IMR-90 (cell line): ENCODE measurements around the gene KCNMA1. TPM values are rescaled to one million over a fixed set of nuclear protein-coding genes. Genes with fewer than 3 reads are reported as not detected.
A peak's percentile ranks its signal among the peaks of the same experiment; 100 is the strongest.

Experiments
- ATAC-seq: fragments of 200-7000 bp; cut with Tn5 transposase; 2 replicates; pipeline ENCODE4 v1.9.1; 2020; ENCODE audit warnings: low read depth, mild to moderate bottlenecking, moderate library complexity
- BruUV-seq: library from RNA; stranded (reverse); fragments of 400-500 nt; replicated peaks from 2 replicates; lab custom pipeline; 2021; lab: Mats Ljungman, UMichigan
- CTCF ChIA-PET: fragments of 300-600 bp; formaldehyde crosslinking; extraction: SDS; loops from one replicate; lab custom pipeline; 2021; ENCODE audit warnings: antibody characterized with exemption; lab: Yijun Ruan, JAX
- POLR2A ChIA-PET: fragments of 300-600 bp; sonication (Branson Sonifier 250); formaldehyde crosslinking; loops from one replicate; lab custom pipeline; 2022; ENCODE audit warnings: antibody characterized with exemption; ENCODE audit not compliant: unreplicated experiment; lab: Charles Lee
- DNase-seq: peaks from one replicate; pipeline ENCODE4 v3.0.0; 2013
- H2AFZ ChIP-seq: replicated peaks from 2 replicates; pipeline ENCODE3; 2013; ENCODE audit warnings: low read length, mild to moderate bottlenecking; ENCODE audit not compliant: poor library complexity
- H2AK5ac ChIP-seq: 2 replicates; pipeline ENCODE4 v1.6.1; 2013; ENCODE audit warnings: low read depth, low read length, inconsistent platforms
- H2AK9ac ChIP-seq: replicated peaks from 2 replicates; pipeline ENCODE3; 2013; ENCODE audit warnings: mild to moderate bottlenecking, low read depth, low read length, moderate library complexity; ENCODE audit not compliant: poor library complexity
- H2BK120ac ChIP-seq: 2 replicates; pipeline ENCODE4 v1.6.1; 2013; ENCODE audit warnings: low read depth, low read length, inconsistent platforms
- H2BK15ac ChIP-seq: 3 replicates; pipeline ENCODE4 v1.6.1; 2013; ENCODE audit warnings: low read depth, low read length, inconsistent platforms
- H2BK20ac ChIP-seq: 2 replicates; pipeline ENCODE4 v1.6.1; 2013; ENCODE audit warnings: low read depth, mild to moderate bottlenecking, inconsistent platforms, low read length, moderate library complexity
- H2BK5ac ChIP-seq: 2 replicates; pipeline ENCODE4 v1.6.1; 2013; ENCODE audit warnings: mild to moderate bottlenecking, low read depth, low read length, inconsistent platforms; ENCODE audit not compliant: poor library complexity, severe bottlenecking
- H3K14ac ChIP-seq: replicated peaks from 2 replicates; pipeline ENCODE4 v1.6.1; 2013; ENCODE audit warnings: low read depth, low read length, inconsistent platforms
- H3K18ac ChIP-seq: 2 replicates; pipeline ENCODE4 v1.6.1; 2013; ENCODE audit warnings: low read depth, low read length, control low read depth
- H3K23ac ChIP-seq: 2 replicates; pipeline ENCODE4 v1.6.1; 2013; ENCODE audit warnings: low read depth, low read length, inconsistent platforms
- H3K27ac ChIP-seq: 2 replicates; pipeline ENCODE4 v1.5.1; 2013; ENCODE audit warnings: mild to moderate bottlenecking, control low read depth, low read length; ENCODE audit not compliant: insufficient read depth
- H3K27me3 ChIP-seq: 2 replicates; pipeline ENCODE4 v1.6.1; 2013; ENCODE audit warnings: low read length; ENCODE audit not compliant: control insufficient read depth, insufficient read depth
- H3K36me3 ChIP-seq: 2 replicates; pipeline ENCODE4 v1.6.1; 2013; ENCODE audit warnings: low read length, mixed read lengths; ENCODE audit not compliant: control insufficient read depth, insufficient read depth
- H3K4ac ChIP-seq: 2 replicates; pipeline ENCODE4 v1.6.1; 2013; ENCODE audit warnings: low read depth, low read length, inconsistent platforms
- H3K4me1 ChIP-seq: 2 replicates; pipeline ENCODE4 v1.6.1; 2013; ENCODE audit warnings: low read length, mixed read lengths; ENCODE audit not compliant: control insufficient read depth, insufficient read depth
- H3K4me2 ChIP-seq: 2 replicates; pipeline ENCODE4 v1.6.1; 2013; ENCODE audit warnings: low read depth, mild to moderate bottlenecking, control low read depth, low read length, moderate library complexity
- H3K4me3 ChIP-seq: 2 replicates; pipeline ENCODE4 v1.5.1; 2013; ENCODE audit warnings: low read depth, mild to moderate bottlenecking, control low read depth, low read length, moderate library complexity; ENCODE audit not compliant: insufficient read depth
- H3K56ac ChIP-seq: 2 replicates; pipeline ENCODE4 v1.6.1; 2013; ENCODE audit warnings: low read length, inconsistent platforms; ENCODE audit not compliant: insufficient read depth; ENCODE audit errors: extremely low read depth
- H3K79me1 ChIP-seq, 2 experiments: 2 replicates each; pipeline ENCODE4 v1.6.1; 2013; ENCODE audit warnings: low read length in 2 of 2, inconsistent platforms in 1 of 2, low read depth in 1 of 2
- H3K9ac ChIP-seq: 2 replicates; pipeline ENCODE4 v1.6.1; 2013; ENCODE audit warnings: low read depth, low read length, control low read depth
- H3K9me1 ChIP-seq: 2 replicates; pipeline ENCODE4 v1.6.1; 2013; ENCODE audit warnings: low read length, inconsistent platforms; ENCODE audit not compliant: insufficient read depth
- H3K9me3 ChIP-seq: 2 replicates; pipeline ENCODE4 v1.6.1; 2013; ENCODE audit warnings: low read length; ENCODE audit not compliant: control insufficient read depth, insufficient read depth
- H4K20me1 ChIP-seq: 2 replicates; pipeline ENCODE4 v1.6.1; 2013; ENCODE audit warnings: low read length, inconsistent platforms; ENCODE audit not compliant: insufficient read depth
- H4K5ac ChIP-seq: 2 replicates; pipeline ENCODE4 v1.6.1; 2013; ENCODE audit warnings: mild to moderate bottlenecking, low read depth, low read length, control low read depth
- H4K8ac ChIP-seq, 2 experiments: 2 replicates each; pipeline ENCODE4 v1.6.1; 2013; ENCODE audit warnings: low read depth in 2 of 2, low read length in 2 of 2, control low read depth in 1 of 2, inconsistent platforms in 1 of 2
- H4K91ac ChIP-seq: 2 replicates; pipeline ENCODE4 v1.6.1; 2013; ENCODE audit warnings: low read depth, low read length, inconsistent platforms; ENCODE audit not compliant: insufficient read depth
- CEBPB ChIP-seq: IDR thresholded peaks from 2 replicates; pipeline ENCODE4 v1.6.1; 2012; ENCODE audit warnings: low read depth, low read length, improper control_type of control experiment
- ELK1 ChIP-seq: fragments of 150-350 bp; IDR thresholded peaks from 2 replicates; pipeline ENCODE4 v1.6.1; 2016; ENCODE audit warnings: low read depth, mild to moderate bottlenecking, low read length, moderate library complexity, borderline replicate concordance
- RCOR1 ChIP-seq: IDR thresholded peaks from 2 replicates; pipeline ENCODE4 v1.6.1; 2012; ENCODE audit warnings: mild to moderate bottlenecking, low read length, improper control_type of control experiment; ENCODE audit not compliant: insufficient replicate concordance
- USF2 ChIP-seq: fragments of 150-350 bp; IDR thresholded peaks from 2 replicates; pipeline ENCODE4 v1.6.1; 2017; ENCODE audit warnings: mild to moderate bottlenecking, antibody characterized with exemption, low read length, low read depth
- WGBS, 2 experiments: methylation state at CpG; one replicate each; pipeline versions ENCODE4 v1.1.5 to v1.1.7; 2013; ENCODE audit warnings: missing lambda C conversion rate in 2 of 2; ENCODE audit not compliant: insufficient read length in 1 of 2; ENCODE audit errors: extremely low coverage in 2 of 2; 5-methylcytosine and 5-hydroxymethylcytosine counted together
- dilution Hi-C: fragments of 300-500 bp; cut with HindIII; formaldehyde crosslinking; loops from one replicate; pipeline ENCODE4 v1.14.3; 2018; ENCODE audit warnings: low sequenced_read_pairs; ENCODE audit not compliant: unreplicated experiment
- in situ Hi-C: fragments of 300-500 bp; cut with MboI; formaldehyde crosslinking; loops from 3 replicates; pipeline ENCODE4 v1.14.3; 2019; ENCODE audit warnings: low sequenced_read_pairs, inconsistent platforms, mixed read lengths
- intact Hi-C: fragments of 100-400 bp; cut with micrococcal nuclease; formaldehyde crosslinking; loops from 2 replicates; pipeline ENCODE4 v1.10.0; 2022
- polyA plus RNA-seq, 3 experiments: library from polyadenylated mRNA; depleted of rRNA; stranded (reverse); fragments of >200 nt; gene quantifications; 2 replicates each; pipeline ENCODE4 v1.2.3, GENCODE V29; 2012; ENCODE audit warnings: low replicate concordance in 1 of 3
- total RNA-seq: library from RNA; depleted of rRNA; stranded (reverse); fragments of >200 nt; gene quantifications from 2 replicates; pipeline ENCODE4 v1.2.3, GENCODE V29; 2012

Gene KCNMA1
- total and polyA plus RNA-seq, 2 of the 4 experiments (the other 2 are of a cell fraction): 25.6 to 29.6 TPM

GRCh38 chr10:76887223-76888010 is 750.2 kb downstream of the KCNMA1 start:
- Histone ChIP-seq H3K14ac (no peak overlapping the region), H3K4me1 (no peaks in the 10 kb centered on the region), H2AK9ac (no peak overlapping the region), H3K9ac (no peak overlapping the region), H4K20me1 (no peaks in the 10 kb centered on the region), H3K4me2 (no peak overlapping the region), H3K4ac (no peak overlapping the region), H2BK15ac (no peak overlapping the region), H3K79me1 (no peaks in the 10 kb centered on the region), H3K18ac (no peak overlapping the region), H3K4me3 (no peak overlapping the region), H3K56ac (no peak overlapping the region), H3K9me3 (no peaks in the 10 kb centered on the region), H2BK120ac (no peak overlapping the region), H2BK5ac (no peak overlapping the region), H3K9me1 (no peaks in the 10 kb centered on the region), H2AFZ (no peak overlapping the region), H4K8ac (no peak overlapping the region), H4K91ac (no peak overlapping the region), H4K5ac (no peak overlapping the region), H3K23ac (no peak overlapping the region), H3K36me3 (no peaks in the 10 kb centered on the region), H3K27me3 (no peaks in the 10 kb centered on the region), H3K27ac (no peak overlapping the region), H2AK5ac (no peak overlapping the region), H2BK20ac (no peak overlapping the region)
- TF ChIP-seq CEBPB: 0 out of 2 replicates have a peak, but pooled peaks have one; percentile 28
- no peak for TF ChIP-seq RCOR1
- no peak for TF ChIP-seq USF2
- TF ChIP-seq ELK1: no peak
- in situ Hi-C loops (no loop called here), dilution Hi-C loops (no loop called here), intact Hi-C loops (no loop called here)
- WGBS, 2 experiments: 97% methylated on average over 5 of the region's 19 CpGs; no CpG with 5 or more reads in 1 of the 2 experiments
- no TSS peak for BruUV-seq
- ChIA-PET POLR2A (no interaction called here), CTCF (no interaction called here)
- DNase-seq (no peak), ATAC-seq (no peak)
